AG04449 (cell line): Measurements from ENCODE around the gene PID1.
"Not testable (repeated sequence)": the region's sequence is repeated elsewhere in the genome, so short reads cannot be mapped to it uniquely, and the experiment has no call there.

Source experiments
- CTCF ChIA-PET: fragments of 350-600 bp; formaldehyde crosslinking; extraction: SDS; loops from one replicate; lab custom pipeline; 2021; ENCODE audit warnings: antibody characterized with exemption; lab: Yijun Ruan, JAX
- POLR2A ChIA-PET: fragments of 400-600, 350-600 bp; formaldehyde crosslinking; extraction: SDS; loops from one replicate; lab custom pipeline; 2020; ENCODE audit warnings: antibody characterized with exemption, inconsistent platforms; lab: Yijun Ruan, JAX
- DNase-seq: peaks from one replicate; pipeline ENCODE4 v3.0.0-alpha.2; 2010; ENCODE audit warnings: low read depth, low spot score
- H3K4me3 ChIP-seq: 2 replicates; pipeline ENCODE4 v1.5.1; 2011; ENCODE audit warnings: low read depth, mild to moderate bottlenecking, control low read depth, low read length
- CTCF ChIP-seq: IDR thresholded peaks from one replicate; pipeline ENCODE4 v1.5.1; 2011; ENCODE audit warnings: mild to moderate bottlenecking, moderate library complexity, low read length, control low read depth, inconsistent platforms; ENCODE audit not compliant: insufficient read depth; ENCODE audit errors: missing control alignments

Gene PID1

GRCh38 chr2:229084447-229084846, 186.6 kb downstream of the PID1 start:
- no peak for TF ChIP-seq CTCF
- H3K4me3 ChIP-seq, result no peak overlapping the region
- DNase-seq, result no peak
- ChIA-PET CTCF (no interaction called here), POLR2A (no interaction called here)

GRCh38 chr2:229083606-229084340, 187.3 kb downstream of the PID1 start:
- ChIA-PET POLR2A (no interaction called here), CTCF (no interaction called here)

GRCh38 chr2:229081411-229081810, 189.7 kb downstream of the PID1 start:
- ChIA-PET POLR2A (no interaction called here), CTCF (no interaction called here)
- DNase-seq, result no peak
- no peak for TF ChIP-seq CTCF
- no peak overlapping the region for H3K4me3 ChIP-seq

More at GRCh38 chr2:229083606-229084340, 187.3 kb downstream of the PID1 start:
- no peak for DNase-seq
- no peak for TF ChIP-seq CTCF
- H3K4me3 ChIP-seq, result no peak overlapping the region

- no peak overlapping the region for H3K4me3 ChIP-seq
- ChIA-PET POLR2A (no interaction called here), CTCF (no interaction called here)
- TF ChIP-seq CTCF, result no peak
- DNase-seq, result no peak
Observed at GRCh38 chr2:229080172-229080571, 190.9 kb downstream of the PID1 start.

GRCh38 chr2:229076886-229077285, 194.2 kb downstream of the PID1 start:
- CTCF ChIA-PET, DNase-seq, H3K4me3 ChIP-seq, POLR2A ChIA-PET: not testable (repeated sequence)

- no peak for TF ChIP-seq CTCF
- ChIA-PET POLR2A (no interaction called here), CTCF (no interaction called here)
Observed at GRCh38 chr2:229073935-229074334, 197.2 kb downstream of the PID1 start.

More at GRCh38 chr2:229073935-229074334, 197.2 kb downstream of the PID1 start:
- H3K4me3 ChIP-seq, result no peak overlapping the region
- DNase-seq, result no peak
